ENCODE measurements around the gene PPP1R9A.

Gene PPP1R9A

DNA sequence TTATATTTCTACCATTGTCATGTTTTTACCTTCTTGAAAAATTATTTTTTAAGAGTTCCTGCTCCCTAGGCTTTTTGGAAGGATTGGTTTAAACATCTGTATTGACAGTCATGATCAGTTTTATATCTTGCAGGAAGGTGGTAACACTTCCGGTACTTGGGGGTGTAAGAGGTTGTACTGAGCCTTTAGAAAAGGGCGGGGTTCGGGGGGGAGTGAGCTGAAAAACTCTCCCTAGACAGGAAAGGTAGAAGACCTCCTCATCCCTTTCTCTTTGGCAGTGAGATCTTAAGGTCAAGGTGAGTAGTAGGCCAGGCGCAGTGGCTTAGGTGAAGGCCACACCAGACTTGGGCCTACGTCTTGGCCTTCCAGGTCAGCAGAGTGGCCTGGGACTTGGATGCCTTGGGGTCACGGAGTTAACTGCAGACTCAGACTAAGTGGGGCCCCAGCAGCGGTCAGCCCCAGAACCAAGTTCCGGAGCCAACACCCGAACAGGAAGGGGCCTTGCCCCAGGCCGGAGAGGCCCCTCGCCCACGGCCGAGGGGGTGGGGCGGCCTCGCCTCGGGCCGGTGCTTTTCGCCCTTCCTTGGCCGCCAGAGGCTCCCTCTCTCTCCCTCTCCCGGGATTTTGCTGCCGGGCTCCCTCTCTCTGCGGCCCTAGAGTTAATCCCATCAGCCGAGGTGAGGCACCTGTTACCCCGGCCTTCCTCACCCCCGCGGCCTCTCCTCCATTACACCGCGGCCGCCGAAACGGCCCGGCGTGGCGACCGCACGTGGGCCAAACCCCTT, at the start of gene PPP1R9A:
PPP1R9A (plus strand) TSS at position 569 of the 785 bp plus-strand sequence. CDS start 2,520 bp downstream, outside the sequence.
- DNase-seq (ENCODE audit: low spot score), result peak; percentile 20

DNA sequence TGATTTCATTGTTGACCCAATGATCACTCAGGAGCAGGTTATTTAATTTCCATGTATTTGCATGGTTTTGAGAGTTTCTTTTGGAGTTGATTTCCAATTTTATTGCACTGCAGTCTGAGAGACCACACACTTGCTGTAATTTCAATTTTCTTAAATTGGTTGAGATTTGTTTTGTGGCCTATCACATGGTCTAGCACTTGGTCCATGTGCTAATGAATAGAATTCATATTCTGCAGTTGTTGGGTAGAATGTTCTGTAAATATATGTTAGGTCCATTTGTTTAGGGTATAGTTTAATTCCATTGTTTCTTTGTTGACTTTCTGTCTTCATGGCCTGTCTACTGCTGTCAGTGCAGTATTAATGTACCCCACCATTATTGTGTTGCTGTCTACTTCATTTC, 36.3 kb upstream of the PPP1R9A start:
- DNase-seq (ENCODE audit: low spot score), result no peak

DNA sequence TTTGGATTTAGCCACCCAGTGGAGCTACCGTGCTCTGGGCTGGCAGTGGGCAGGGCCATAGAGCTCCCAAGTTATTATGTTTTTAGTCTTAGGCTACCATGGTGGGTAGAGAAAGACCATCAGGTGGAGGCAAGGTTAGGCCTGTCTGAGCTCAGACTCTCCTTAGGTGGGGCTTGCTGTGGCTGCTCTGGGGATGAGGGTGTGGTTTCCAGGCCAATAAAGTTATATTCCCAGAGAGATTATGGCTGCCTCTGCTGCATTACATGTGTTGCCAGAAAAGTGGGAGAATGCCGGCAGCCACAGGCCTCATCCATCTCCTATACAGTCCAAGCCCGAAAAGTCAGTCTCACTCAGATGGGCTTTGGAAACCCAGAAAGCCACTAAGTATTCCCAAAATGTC, 34.2 kb upstream of the PPP1R9A start:
- DNase-seq (ENCODE audit: low spot score), result no peak

DNA sequence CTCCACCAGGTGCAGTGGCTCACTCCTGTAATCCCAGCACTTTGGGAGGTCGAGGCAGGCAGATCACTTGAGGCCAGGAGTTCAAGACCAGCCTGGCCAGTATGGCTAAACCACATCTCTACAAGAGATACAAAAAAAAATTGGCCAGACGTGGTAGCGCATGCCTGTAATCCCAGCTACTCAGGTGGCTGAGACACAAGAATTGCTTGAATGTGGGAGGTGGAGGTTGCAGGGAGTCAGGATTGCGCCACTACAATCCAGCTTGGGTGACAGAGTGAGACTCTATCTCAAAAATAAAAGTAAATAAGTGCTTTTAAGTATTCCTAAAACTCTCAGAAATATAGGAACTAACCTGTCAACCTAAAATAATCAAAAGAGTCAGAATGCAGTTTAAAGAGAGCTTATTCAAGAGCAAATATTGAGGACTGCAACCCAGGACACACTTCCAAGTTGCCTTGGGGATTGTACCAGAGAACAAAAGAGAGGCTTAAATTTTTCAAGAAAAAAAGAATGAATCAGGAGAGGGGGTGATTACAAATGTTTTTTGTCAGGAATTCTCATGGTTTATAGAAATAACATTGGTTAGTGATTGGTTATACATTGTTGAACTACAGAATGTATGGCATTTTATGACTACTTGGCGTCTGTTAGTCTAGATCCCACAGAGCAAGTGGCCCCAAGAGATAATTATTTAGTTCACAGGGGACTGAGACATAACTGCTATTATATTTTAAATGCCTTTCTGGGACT, 33.2 kb upstream of the PPP1R9A start:
- DNase-seq (ENCODE audit: low spot score), result no peak

DNA sequence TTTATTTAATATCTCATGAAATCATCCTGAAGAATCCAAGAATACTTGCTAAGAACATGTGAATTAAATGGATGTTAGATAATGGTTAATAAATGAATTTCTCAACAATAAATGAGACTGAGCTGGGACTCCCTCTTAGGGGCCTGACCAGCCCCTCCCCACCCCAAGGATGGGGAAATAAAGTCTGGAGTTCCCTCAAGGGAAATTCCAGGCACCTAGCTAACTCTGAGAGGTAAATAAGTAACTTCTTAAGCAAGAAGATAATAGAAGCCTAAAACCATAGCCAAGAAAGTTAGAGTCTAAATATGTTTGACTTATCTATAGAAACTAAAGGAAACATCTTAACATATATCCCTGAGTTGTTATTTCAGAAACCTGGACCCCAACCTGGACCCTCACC, 32.2 kb upstream of the PPP1R9A start:
- no peak for DNase-seq (ENCODE audit: low spot score)

DNA sequence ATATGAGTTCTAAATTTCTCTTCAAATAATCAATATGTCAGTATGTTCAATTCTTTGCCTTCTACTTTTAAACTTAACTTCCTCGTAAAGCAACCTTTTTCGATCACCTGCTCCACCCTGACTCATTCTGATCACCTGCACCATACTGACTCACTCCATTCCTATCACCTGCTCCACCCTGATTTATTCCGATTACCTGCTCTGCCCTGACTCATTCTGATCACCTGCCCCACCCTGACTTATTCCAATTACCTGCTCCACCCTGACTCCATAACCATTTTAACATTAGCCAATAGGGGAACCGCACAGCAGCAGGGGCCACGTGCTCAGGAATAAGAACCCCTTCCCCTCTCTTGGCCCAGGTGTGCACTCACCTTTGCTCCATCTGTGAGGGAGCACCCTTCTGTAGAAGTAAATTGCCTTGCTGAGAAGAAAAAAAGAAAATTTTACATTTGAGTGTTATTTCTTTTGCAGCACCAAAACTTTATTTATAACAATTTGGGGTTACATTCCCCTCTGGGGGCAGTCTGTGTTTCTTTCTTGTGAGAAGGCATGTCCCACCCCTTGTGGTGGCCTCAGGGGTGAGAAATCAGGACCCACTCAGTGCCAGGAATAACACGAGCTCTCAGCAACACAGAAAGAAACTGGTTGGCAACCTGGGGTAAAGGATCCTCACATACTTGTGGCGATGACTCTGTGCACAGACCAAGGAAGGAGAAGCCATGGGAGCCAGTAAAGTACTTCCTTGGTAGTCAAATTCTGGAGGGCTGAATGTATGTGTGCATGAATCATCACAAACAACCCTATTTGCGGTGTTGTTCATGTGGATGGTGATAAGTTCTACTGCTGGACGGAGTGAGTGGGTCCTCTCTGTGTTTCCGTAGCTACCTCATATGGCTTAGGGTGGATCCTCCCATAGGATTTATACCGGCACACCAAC, 29.4 kb upstream of the PPP1R9A start:
- DNase-seq (ENCODE audit: low spot score), result no peak

DNA sequence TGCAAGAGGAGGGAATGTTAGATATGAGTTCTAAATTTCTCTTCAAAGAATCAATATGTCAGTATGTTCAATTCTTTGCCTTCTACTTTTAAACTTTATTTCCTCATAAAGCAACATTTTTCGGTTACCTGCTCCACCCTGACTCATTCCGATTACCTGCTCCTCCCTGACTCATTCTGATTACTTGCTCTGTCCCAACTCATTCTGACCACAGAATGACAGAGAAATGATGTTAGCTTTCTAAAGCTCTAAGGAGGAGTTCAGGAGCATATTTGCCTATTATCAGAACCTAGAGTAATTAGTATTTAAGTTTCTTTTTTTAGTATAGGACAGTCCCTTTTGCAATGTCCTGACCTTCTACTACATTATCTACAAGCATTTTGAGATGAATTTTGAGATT, 24.5 kb upstream of the PPP1R9A start:
- no peak for DNase-seq (ENCODE audit: low spot score)

DNA sequence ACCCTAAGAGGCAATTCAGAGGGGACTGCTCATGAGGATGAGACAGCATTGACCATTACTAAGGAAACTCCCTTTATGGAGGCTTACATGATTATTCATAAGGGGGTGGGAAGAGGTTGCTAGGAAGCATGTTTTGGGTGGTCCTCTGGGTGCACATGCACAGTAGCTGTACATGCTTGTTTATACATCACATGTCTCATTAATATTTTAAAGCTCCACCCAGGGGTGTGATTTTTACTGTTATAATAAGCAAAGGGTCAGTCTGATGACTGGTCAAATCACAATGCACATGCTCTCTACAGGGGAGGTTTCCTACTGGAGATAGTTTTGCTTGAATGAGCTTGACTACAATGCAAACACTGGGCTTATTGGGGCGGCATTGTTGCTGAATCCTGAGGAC, 23.8 kb upstream of the PPP1R9A start:
- no peak for DNase-seq (ENCODE audit: low spot score)

DNA sequence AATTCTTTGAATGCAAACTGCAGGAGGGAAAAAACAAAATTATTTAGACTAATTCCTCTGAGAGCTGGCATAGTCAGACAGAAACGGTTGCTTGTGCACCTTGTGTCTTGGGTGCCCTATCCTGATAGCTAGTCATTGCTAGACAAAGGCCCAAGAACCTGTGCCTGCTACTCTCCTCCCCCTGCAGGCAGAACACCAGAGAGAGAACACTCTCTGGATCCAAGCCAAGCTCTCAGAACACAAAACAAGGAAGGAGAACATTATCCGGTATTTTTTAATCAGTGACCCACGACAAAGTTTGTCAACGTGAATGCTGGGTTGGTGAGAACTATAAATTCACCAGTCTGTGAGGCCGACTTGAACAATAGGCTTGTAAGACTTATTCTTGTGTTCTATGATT, 18.8 kb upstream of the PPP1R9A start:
- no peak for DNase-seq (ENCODE audit: low spot score)

DNA sequence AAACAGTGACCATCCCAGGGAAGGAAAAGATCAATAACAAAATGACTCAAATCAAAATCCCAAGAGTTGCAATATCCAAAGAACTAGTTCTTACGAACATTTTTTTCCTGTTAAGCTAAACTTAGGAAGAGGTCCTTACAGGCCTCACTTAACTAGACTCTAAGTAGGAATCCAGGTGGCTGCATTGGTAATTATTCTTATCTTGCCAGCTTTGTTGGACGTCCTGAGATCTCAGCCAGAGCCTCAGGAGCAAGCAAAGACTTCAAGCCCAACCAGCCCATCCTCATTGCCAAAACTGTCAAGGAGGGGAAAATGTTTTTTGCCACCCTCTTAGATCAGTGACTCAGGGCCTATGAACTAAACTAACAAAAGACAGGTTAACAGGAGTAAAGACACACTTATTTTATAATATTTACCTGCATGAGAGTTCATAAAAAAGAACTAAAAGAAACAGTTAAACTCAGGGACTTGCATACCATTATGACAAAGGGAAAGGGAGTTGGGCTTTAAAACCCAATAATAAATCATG, 18.3 kb upstream of the PPP1R9A start:
- DNase-seq (ENCODE audit: low spot score), result no peak

DNA sequence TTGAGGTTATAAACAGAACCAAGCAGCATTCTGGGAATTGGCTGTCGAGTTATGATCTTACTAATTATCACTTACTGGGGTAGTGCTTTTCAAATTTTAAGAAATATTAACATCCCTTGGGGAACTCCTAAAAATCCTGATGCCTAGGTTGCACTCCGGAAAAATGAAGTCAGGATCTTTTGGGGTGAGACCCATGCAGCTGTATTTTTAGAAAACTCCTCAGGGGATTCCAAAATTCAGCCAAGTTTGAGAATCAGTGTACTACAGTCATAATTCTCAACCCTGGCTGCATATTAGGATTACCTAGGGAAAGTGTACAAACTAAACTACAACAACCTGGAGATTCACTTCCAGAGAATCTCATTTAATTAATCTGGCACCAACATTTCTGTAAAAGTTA, 17.2 kb upstream of the PPP1R9A start:
- DNase-seq (ENCODE audit: low spot score), result no peak

DNA sequence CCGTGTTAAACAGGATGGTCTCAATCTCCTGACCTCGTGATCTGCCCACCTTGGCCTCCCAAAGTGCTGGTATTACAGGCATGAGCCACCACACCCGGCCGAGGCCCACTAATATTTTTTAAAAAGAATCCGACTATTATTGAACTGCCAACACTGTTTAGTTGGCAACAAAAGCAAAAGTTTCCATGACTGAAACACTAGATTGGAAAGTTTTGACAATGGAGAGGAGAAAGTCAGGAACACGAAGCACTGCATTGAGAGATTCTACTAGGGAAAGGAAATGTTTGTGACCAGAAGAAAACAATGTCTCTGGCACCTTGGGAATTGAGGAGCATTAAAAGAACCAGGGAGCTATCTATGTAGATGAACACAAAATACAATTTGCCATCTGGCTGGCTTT, 13.7 kb upstream of the PPP1R9A start:
- no peak for DNase-seq (ENCODE audit: low spot score)

DNA sequence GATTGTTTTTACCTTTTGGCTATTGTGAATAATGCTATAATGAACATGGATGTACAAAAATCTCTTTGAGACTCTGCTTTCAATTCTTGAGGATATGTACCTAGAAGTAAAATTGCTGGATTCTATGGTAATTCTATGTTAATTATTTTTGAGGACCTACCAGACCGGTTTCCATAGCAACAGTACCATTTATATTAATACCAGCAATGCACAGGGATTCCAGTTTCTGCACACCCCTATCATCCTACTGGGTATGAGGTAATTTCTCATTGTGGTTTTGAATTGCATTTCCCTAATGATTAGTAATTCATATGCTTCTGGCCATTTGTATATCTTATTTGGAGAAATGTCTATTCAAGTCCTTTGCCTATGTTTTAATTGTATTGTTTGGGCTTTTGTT, 9.9 kb upstream of the PPP1R9A start:
- DNase-seq (ENCODE audit: low spot score), result no peak

DNA sequence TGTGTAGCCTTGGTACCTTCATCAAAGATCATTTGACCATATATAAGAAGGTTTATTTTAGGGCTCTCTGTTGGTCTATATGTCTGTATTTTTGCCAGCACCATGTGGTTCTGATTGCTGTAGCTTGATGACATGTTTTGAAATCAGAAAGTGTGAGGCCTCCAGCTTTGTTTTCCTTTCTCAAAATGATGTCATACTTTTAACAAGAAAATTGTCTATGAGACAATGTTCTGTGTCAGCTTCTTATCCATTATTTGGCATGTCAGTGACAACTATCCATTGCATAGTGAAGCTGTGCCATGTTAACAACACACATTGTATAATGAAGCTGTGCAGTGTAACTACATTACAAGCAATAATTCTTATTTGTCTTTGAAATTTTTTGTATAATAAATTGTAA, 9.1 kb upstream of the PPP1R9A start:
- DNase-seq (ENCODE audit: low spot score), result no peak

DNA sequence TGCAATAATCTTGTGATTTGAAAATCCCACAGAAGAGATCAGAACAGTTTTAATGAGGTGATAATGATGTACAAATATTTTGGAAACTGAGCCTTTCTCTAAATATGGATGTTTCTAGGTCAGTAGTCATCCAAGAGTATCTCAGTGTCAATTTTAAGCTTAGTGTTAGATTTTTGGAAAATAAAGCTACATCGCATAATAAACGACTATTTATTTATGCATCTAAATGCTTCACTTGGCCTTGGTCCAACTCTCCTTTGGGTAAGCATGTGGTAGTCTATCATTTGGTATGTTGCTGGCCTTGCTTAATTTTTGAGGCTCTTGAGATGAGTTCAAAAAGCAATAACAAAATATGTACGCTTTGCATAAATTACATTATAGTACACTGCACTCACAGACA, 5.4 kb upstream of the PPP1R9A start:
- no peak for DNase-seq (ENCODE audit: low spot score)

DNA sequence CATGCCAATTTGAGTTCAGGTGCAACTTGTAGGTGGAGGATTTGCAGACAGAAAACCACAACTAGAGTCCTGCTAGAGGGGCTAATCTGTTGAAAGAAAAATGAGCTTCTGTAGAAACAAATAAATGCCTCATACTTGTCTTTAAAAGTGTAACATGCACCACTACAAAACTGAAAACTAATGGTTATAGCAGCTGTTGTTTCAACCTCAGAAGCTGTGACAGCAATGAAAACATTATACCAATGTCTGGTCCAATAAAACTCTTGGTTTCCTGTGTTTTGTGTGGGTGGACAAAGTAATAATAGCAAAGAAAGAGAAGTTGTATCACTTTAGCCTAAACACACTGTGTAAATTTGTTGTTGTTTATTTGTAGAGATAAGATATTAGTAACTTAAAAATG, 3.4 kb upstream of the PPP1R9A start:
- no peak for DNase-seq (ENCODE audit: low spot score)

DNA sequence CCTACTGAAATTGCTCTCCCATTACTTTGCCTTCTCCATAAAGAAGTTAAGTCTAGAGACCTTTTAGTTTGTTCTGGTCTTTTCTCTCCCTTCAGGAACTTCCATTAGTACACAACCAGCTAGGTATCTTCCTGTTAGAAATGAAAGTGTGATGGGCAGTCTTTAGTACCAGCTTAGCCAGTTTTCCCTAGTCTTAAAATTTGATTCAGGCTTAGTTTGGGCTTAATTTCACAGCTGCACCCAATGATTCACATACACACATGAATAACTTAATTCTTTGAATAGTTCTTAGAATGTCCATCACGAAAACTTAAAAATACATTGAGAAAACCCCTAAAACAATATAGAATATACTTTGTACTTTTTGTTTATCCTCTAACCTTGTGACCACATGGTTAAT, 2.4 kb upstream of the PPP1R9A start:
- DNase-seq (ENCODE audit: low spot score), result no peak

DNA sequence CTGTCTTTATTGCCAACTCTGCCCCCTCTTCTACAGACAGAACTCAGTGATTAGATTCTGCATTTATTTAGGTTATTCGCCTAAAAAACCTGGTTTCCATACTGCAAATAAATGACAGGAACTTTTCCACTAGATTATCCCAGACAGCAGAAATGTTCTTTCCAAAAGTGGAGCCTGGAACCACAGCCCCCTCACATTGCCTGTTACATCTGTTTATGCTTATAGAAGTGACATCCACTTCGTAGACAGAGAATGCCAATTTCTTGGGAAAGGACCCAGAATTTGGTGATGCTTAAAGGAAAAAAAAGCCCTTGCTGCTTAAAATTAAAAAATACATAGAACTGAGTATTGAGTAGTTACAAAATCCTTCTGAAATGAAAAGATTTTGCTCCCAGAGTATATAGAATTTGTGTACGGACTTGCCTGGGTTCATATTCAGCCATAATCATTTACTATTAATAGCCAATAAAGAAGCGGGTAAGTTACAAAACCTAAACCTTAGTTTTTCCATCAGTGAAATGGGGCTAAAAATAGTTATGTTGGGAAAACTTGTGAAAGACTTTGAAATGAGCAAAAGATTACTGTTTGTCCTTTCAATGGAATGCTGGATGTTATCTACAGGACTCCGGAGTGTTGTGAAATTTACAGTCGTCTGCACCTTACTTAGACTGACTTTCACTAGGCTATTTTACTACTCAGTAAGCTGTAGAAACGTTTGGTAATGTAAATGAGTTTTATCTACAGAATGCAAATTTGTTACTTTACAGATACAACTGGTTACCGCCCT, 1.1 kb upstream of the PPP1R9A start:
- DNase-seq (ENCODE audit: low spot score), result no peak

DNA sequence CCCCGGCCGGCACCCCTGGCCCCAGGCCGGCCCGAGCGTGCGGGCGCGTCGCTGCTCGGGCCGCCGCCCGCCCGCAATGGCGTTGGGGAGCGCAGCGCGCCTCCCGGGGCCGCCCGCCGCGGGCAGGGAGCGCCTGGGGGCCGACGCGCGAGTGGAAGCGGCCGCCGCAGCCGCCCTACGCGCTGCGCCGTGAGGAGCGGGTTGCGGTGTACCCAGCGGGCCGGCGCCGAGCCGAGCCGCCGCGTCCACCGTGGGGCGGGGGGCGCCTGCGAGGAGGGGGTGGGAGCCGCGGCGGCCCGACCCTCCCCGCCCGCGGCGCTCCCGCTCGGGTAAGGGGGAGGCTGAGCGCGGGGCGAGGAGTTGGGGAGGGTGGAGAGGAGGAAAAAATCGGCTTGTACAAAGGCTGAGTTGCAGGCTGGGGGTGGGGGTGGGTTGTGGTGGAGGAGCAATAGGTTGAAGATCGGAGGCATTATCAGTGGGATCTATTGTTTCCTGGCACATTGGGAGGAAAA, 473 bp downstream of the PPP1R9A start:
- DNase-seq (ENCODE audit: low spot score), result peak; percentile 11

DNA sequence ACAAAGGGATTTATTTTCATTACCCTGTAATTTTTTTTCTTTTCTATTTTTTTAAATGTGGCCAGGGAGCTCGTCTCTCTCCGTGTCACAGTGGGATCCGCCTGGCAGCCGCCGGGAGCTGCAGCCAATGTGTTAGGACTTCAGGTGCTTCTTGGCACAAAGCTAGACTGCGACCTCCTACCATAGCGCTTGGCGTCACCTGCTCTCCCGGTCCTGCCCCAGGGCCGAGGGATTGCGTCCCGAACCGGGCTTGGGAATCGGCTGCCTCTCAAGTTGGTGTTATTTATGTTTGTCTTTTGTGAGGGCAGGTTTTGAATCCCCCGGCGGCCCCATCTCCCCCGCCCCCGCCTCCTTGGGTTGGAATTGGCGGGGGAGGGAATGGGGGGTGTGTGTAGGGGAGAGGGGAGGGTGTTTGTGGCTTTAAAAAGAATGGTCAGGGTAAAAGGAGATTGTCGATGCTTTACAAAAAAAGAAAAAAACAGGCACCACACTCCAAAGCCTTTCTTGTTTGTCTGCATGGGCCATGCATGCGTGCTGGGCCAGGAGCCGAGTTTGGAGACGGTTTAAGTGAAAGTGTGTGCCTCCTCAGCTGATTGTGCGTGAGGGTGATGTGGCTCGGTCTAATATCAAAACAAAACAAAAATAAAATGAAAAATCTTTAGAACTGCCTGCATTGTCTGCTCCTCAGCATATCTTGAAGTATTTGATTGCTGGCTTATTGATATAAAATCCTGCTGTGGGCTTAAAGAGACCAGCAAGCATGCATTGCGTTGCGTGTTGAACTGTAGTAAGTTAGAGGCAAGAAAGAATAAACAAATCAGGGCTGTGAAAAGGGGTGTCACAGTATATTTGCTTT, 1.2 kb downstream of the PPP1R9A start:
- DNase-seq (ENCODE audit: low spot score), result no peak

DNA sequence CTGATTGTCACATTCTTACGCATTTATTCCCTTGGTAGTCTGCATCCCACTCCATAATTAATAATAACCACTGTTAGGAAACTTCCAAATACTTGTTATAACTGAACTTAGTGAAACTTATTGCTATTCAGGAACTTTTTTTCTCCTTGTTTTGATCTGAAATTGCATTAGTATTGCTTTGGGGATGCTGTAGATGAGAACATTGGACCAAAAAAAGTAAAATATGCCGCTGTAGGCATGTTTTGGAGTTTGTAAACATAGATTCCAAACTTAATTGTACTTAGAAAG, 1.7 kb downstream of the PPP1R9A start:
- DNase-seq (ENCODE audit: low spot score), result no peak

Data from AG08395 (cell line).